Stimulated activated CD4-positive, alpha-beta T cell treated with anti-CD3 and anti-CD28 coated beads, TNF-alpha, amount 100 ng/mL, for 24 hours (primary cell): Measurements from ENCODE around the gene LRTM1.

Source experiments
- DNase-seq, 3 experiments: peaks; one replicate each; pipeline ENCODE4 v3.0.0-alpha.2; 2020; ENCODE audit warnings: low read depth in 3 of 3

The LRTM1 gene

GRCh38 chr3:54928046-54928770 lies at the start of gene LRTM1:
Gene LRTM1 (minus strand): TSS chr3:54928059. CDS start chr3:54927911, 148 bp downstream.
- DNase-seq: no peak

GRCh38 chr3:54977439-54977838 lies 49.6 kb upstream of the LRTM1 start:
- no peak for DNase-seq

GRCh38 chr3:54970895-54971294 lies 43.0 kb upstream of the LRTM1 start:
- DNase-seq: no peak

- no peak for DNase-seq
Observed at GRCh38 chr3:54969652-54970051, 41.8 kb upstream of the LRTM1 start.

- DNase-seq: no peak
Observed at GRCh38 chr3:54968546-54969172, 40.8 kb upstream of the LRTM1 start.

GRCh38 chr3:54967731-54968161 lies 39.9 kb upstream of the LRTM1 start:
- DNase-seq: no peak

- DNase-seq: no peak
Observed at GRCh38 chr3:54966979-54967378, 39.1 kb upstream of the LRTM1 start.

- no peak for DNase-seq
Observed at GRCh38 chr3:54965746-54966145, 37.9 kb upstream of the LRTM1 start.

- no peak for DNase-seq
Observed at GRCh38 chr3:54964081-54964480, 36.2 kb upstream of the LRTM1 start.

- DNase-seq: no peak
Observed at GRCh38 chr3:54963641-54964040, 35.8 kb upstream of the LRTM1 start.

- no peak for DNase-seq
Observed at GRCh38 chr3:54962200-54962599, 34.3 kb upstream of the LRTM1 start.

GRCh38 chr3:54960701-54961100 lies 32.8 kb upstream of the LRTM1 start:
- no peak for DNase-seq

GRCh38 chr3:54960082-54960481 lies 32.2 kb upstream of the LRTM1 start:
- DNase-seq: no peak

- DNase-seq: no peak
Observed at GRCh38 chr3:54957711-54958110, 29.9 kb upstream of the LRTM1 start.

GRCh38 chr3:54955941-54956340 lies 28.1 kb upstream of the LRTM1 start:
- no peak for DNase-seq

- no peak for DNase-seq
Observed at GRCh38 chr3:54955496-54955895, 27.6 kb upstream of the LRTM1 start.

- no peak for DNase-seq
Observed at GRCh38 chr3:54954521-54954920, 26.7 kb upstream of the LRTM1 start.

- no peak for DNase-seq
Observed at GRCh38 chr3:54954022-54954421, 26.2 kb upstream of the LRTM1 start.

- no peak for DNase-seq
Observed at GRCh38 chr3:54951405-54951804, 23.5 kb upstream of the LRTM1 start.

- no peak for DNase-seq
Observed at GRCh38 chr3:54950391-54951003, 22.6 kb upstream of the LRTM1 start.

GRCh38 chr3:54949491-54950044 lies 21.7 kb upstream of the LRTM1 start:
- no peak for DNase-seq

- DNase-seq: no peak
Observed at GRCh38 chr3:54941690-54942362, 14.0 kb upstream of the LRTM1 start.
